GM23248 (cell line): ENCODE measurements around the gene FUT9. TPM values are rescaled to one million over a fixed set of nuclear protein-coding genes. Genes with fewer than 3 reads are reported as not detected.

Experiments
- DNase-seq: peaks from one replicate; pipeline ENCODE4 v3.0.0-alpha.2; 2015
- H2AFZ ChIP-seq: fragments of 200-600 bp; sonication (generic); 2 replicates; pipeline ENCODE4 v1.6.1; 2016; ENCODE audit warnings: antibody characterized with exemption
- H3F3A ChIP-seq: fragments of 200-600 bp; sonication (generic); 2 replicates; pipeline ENCODE4 v1.6.1; 2016; ENCODE audit warnings: mild to moderate bottlenecking, antibody characterized with exemption, mixed run types; ENCODE audit not compliant: insufficient read depth
- H3K27ac ChIP-seq: fragments of 200-600 bp; sonication (generic); 2 replicates; pipeline ENCODE4 v1.5.1; 2016; ENCODE audit warnings: mild to moderate bottlenecking
- H3K27me3 ChIP-seq: fragments of 200-600 bp; sonication (generic); replicated peaks from 2 replicates; pipeline ENCODE4 v1.6.1; 2016; ENCODE audit warnings: mild to moderate bottlenecking; ENCODE audit not compliant: insufficient read depth
- H3K36me3 ChIP-seq: fragments of 200-600 bp; sonication (generic); 2 replicates; pipeline ENCODE4 v1.6.1; 2016; ENCODE audit warnings: low read depth, mild to moderate bottlenecking
- H3K4me1 ChIP-seq: fragments of 200-600 bp; sonication (generic); 2 replicates; pipeline ENCODE4 v1.6.1; 2016; ENCODE audit warnings: mild to moderate bottlenecking; ENCODE audit not compliant: insufficient read depth
- H3K4me2 ChIP-seq: fragments of 200-600 bp; sonication (generic); one replicate; pipeline ENCODE4 v1.6.1; 2016; ENCODE audit warnings: mild to moderate bottlenecking; ENCODE audit not compliant: unreplicated experiment
- H3K4me3 ChIP-seq: fragments of 200-600 bp; sonication (generic); 2 replicates; pipeline ENCODE4 v1.5.1; 2016; ENCODE audit warnings: mild to moderate bottlenecking
- H3K79me2 ChIP-seq: fragments of 200-600 bp; sonication (generic); 2 replicates; pipeline ENCODE4 v1.6.1; 2016; ENCODE audit warnings: mild to moderate bottlenecking; ENCODE audit not compliant: insufficient read depth
- H3K9ac ChIP-seq: fragments of 200-600 bp; sonication (generic); 2 replicates; pipeline ENCODE4 v1.6.1; 2016; ENCODE audit warnings: mild to moderate bottlenecking
- H3K9me2 ChIP-seq: fragments of 200-600 bp; sonication (generic); 2 replicates; pipeline ENCODE4 v1.6.1; 2016; ENCODE audit warnings: mixed run types, mild to moderate bottlenecking, moderate library complexity; ENCODE audit not compliant: insufficient read depth
- H3K9me3 ChIP-seq: fragments of 200-600 bp; sonication (generic); one replicate; pipeline ENCODE4 v1.6.1; 2017; ENCODE audit warnings: low read depth
- H4K20me1 ChIP-seq: fragments of 200-600 bp; sonication (generic); 2 replicates; pipeline ENCODE4 v1.6.0; 2016; ENCODE audit not compliant: insufficient read depth
- EZH2 ChIP-seq: fragments of 200-600 bp; sonication (generic); IDR thresholded peaks from 2 replicates; pipeline ENCODE4 v1.6.1; 2018; ENCODE audit warnings: antibody characterized with exemption, mild to moderate bottlenecking; ENCODE audit not compliant: insufficient read depth, poor library complexity, severe bottlenecking
- EZH2phosphoT487 ChIP-seq: fragments of 200-600 bp; sonication (generic); IDR thresholded peaks from 2 replicates; pipeline ENCODE4 v1.6.1; 2018; ENCODE audit warnings: antibody characterized with exemption, moderate library complexity, mild to moderate bottlenecking, low read depth; ENCODE audit not compliant: insufficient read depth
- WGBS, 2 experiments: methylation state at CpG; one replicate each; pipeline ENCODE4 v1.1.6; 2015 to 2017; ENCODE audit warnings: low lambda C conversion rate in 2 of 2, low coverage in 1 of 2; ENCODE audit errors: missing lambda C conversion rate in 2 of 2; 5-methylcytosine and 5-hydroxymethylcytosine counted together
- in situ Hi-C: fragments of 300-500 bp; cut with MboI; formaldehyde crosslinking; loops from 2 replicates; pipeline ENCODE4 v1.15.0; 2020
- polyA plus RNA-seq: library from polyadenylated mRNA; unstranded; fragments of >200 nt; fragmentation: Nextera tagmentation; extraction: Ambion mirVana; gene quantifications from 2 replicates; pipeline ENCODE4 v1.2.1, GENCODE V29; 2016
- total RNA-seq: library from RNA; depleted of rRNA; stranded (reverse); fragments of >200 nt; shearing (Covaris generic); gene quantifications from 2 replicates; pipeline ENCODE4 v1.2.3, GENCODE V29; 2014

FUT9 gene
- total and polyA plus RNA-seq, 2 experiments from 2014 or later = not detected

- Histone ChIP-seq H4K20me1 (no peaks in the 10 kb centered on the region), H2AFZ (no peak overlapping the region), H3K4me1 (no peaks in the 10 kb centered on the region), H3K36me3 (no peaks in the 10 kb centered on the region), H3K9me2 (no peaks in the 10 kb centered on the region), H3F3A (no peaks in the 10 kb centered on the region), H3K4me3 (no peak overlapping the region), H3K27me3 (no peaks in the 10 kb centered on the region), H3K9ac (no peak overlapping the region), H3K79me2 (no peaks in the 10 kb centered on the region), H3K4me2 (no peak overlapping the region), H3K9me3 (no peaks in the 10 kb centered on the region), H3K27ac (no peak overlapping the region)
- 5 to 6% methylated on average over 3 of the region's 3 CpGs for WGBS, 2 experiments
- no peak for TF ChIP-seq EZH2phosphoT487
- in situ Hi-C loops = no loop called here
- DNase-seq = no peak
Observed at GRCh38 chr6:96157018-96157565, 141.3 kb downstream of the FUT9 start.

DNA sequence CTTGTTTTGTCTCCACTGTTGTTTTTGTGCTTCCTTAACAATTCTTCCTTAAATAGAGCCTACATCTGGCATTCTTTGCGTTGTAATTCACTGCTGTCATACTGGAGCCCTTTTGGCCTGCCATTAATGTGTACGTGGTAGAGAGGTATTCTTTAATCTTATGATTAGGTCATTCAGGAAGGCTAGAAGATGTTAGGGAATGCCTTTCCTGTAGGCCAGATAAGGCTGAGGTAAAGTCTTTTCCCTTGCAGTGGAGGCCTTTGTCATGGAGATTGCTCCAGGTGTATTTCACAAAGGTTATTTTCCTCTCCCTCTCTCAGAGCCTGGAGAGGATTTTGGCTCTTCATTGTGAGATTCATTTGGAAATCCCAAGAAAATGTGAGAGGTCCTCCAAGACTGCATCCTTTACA is 146.9 kb downstream of the FUT9 start:
- Histone ChIP-seq H2AFZ (no peak overlapping the region), H3K27ac (no peak overlapping the region), H3K9ac (no peak overlapping the region), H3K4me1 (no peaks in the 10 kb centered on the region), H3F3A (no peaks in the 10 kb centered on the region), H3K27me3 (no peaks in the 10 kb centered on the region), H3K4me3 (no peak overlapping the region), H4K20me1 (no peaks in the 10 kb centered on the region), H3K79me2 (no peaks in the 10 kb centered on the region), H3K36me3 (no peaks in the 10 kb centered on the region), H3K9me2 (no peaks in the 10 kb centered on the region), H3K4me2 (no peak overlapping the region), H3K9me3 (no peaks in the 10 kb centered on the region)
- 0 to 4% methylated on average over 2 of the region's 2 CpGs for WGBS, 2 experiments
- TF ChIP-seq EZH2 = no peak
- TF ChIP-seq EZH2phosphoT487 = no peak
- in situ Hi-C loops = no loop called here
- DNase-seq = no peak

GRCh38 chr6:96164802-96165201 is 149.0 kb downstream of the FUT9 start:
- Histone ChIP-seq H3K36me3 (no peaks in the 10 kb centered on the region), H3K27ac (no peak overlapping the region), H3K9me2 (no peaks in the 10 kb centered on the region), H2AFZ (no peak overlapping the region), H3K79me2 (no peaks in the 10 kb centered on the region), H3F3A (no peaks in the 10 kb centered on the region), H3K27me3 (no peaks in the 10 kb centered on the region), H3K4me3 (no peak overlapping the region), H3K9me3 (no peaks in the 10 kb centered on the region), H3K4me1 (no peaks in the 10 kb centered on the region), H3K4me2 (no peak overlapping the region), H4K20me1 (no peaks in the 10 kb centered on the region), H3K9ac (no peak overlapping the region)
- no peak for DNase-seq
- in situ Hi-C loops = no loop called here
- TF ChIP-seq EZH2phosphoT487 (no peak), EZH2 (no peak)

DNA sequence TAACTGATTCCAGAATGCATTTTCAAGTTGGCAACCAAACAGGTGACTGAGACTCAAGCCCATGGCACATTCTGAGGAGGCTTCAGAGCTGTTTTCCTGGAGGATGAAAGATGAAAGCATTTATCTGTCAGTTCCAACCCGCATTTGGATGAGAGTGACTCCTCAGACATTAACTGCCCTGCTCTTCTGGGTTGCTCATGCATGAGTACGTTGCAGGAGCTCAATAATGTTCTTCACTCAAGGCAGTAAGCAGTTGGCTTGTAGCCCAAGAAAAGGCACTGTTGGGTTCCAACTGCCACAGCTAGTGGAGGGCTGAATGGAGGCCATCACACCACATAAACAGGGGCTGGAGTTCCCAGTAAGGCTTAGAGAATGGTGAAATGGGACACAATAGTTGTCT is 155.3 kb downstream of the FUT9 start:
- Histone ChIP-seq H3K27me3 (no peaks in the 10 kb centered on the region), H3K79me2 (no peaks in the 10 kb centered on the region), H3K36me3 (no peaks in the 10 kb centered on the region), H3K9ac (no peak overlapping the region), H4K20me1 (no peaks in the 10 kb centered on the region), H3K4me2 (no peak overlapping the region), H3F3A (no peaks in the 10 kb centered on the region), H3K9me3 (no peaks in the 10 kb centered on the region), H3K4me3 (no peak overlapping the region), H2AFZ (no peak overlapping the region), H3K4me1 (no peaks in the 10 kb centered on the region), H3K9me2 (no peaks in the 10 kb centered on the region), H3K27ac (no peak overlapping the region)
- 0 to 6% methylated on average over 2 of the region's 2 CpGs for WGBS, 2 experiments
- DNase-seq = no peak
- TF ChIP-seq EZH2 (no peak), EZH2phosphoT487 (no peak)
- in situ Hi-C loops = no loop called here

DNA sequence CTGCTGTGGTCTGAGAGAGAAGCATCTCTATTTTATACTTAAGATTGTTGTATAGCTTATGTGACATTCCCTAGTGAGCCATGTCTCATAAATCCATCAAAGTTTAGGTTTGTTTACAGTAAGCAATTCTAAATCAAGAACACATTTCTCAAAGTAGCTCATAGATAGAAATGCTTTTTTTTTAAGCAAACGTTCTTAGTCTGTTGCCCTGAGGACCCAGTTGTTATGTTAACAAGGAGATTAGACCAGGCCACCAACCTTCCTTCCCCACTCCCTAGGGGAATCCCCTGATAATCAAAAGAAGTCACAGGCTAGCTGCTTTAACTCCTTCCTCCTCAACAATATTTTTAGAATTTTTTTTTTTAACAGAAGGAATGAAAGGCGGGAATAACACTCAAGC is 169.0 kb downstream of the FUT9 start:
- no peak for TF ChIP-seq EZH2
- TF ChIP-seq EZH2phosphoT487 = no peak
- H3F3A ChIP-seq = no peaks in the 10 kb centered on the region
- in situ Hi-C loops = no loop called here
- no peak overlapping the region for H3K4me2 ChIP-seq
- H2AFZ ChIP-seq = no peak overlapping the region
- H3K79me2 ChIP-seq = no peaks in the 10 kb centered on the region
- H3K27me3 ChIP-seq = no peaks in the 10 kb centered on the region
- no peak overlapping the region for H3K4me3 ChIP-seq
- H3K36me3 ChIP-seq = no peaks in the 10 kb centered on the region
- H3K4me1 ChIP-seq = no peaks in the 10 kb centered on the region
- H3K9me3 ChIP-seq = no peaks in the 10 kb centered on the region
- H3K27ac ChIP-seq = no peak overlapping the region
- no peak overlapping the region for H3K9ac ChIP-seq
- no peak for DNase-seq
- no peaks in the 10 kb centered on the region for H3K9me2 ChIP-seq
- H4K20me1 ChIP-seq = no peaks in the 10 kb centered on the region
- WGBS, 2 experiments = 0 to 2% methylated on average over 2 of the region's 2 CpGs
